GM19397 (cell line): ENCODE data around the gene P4HA2.

ENCODE experiments used
- ATAC-seq: cut with Tn5 transposase; IDR thresholded peaks from one replicate; pipeline ENCODE4 v1.9.1; 2021; ENCODE audit warnings: mild to moderate bottlenecking, moderate library complexity; ENCODE audit not compliant: unreplicated experiment

Gene P4HA2

DNA sequence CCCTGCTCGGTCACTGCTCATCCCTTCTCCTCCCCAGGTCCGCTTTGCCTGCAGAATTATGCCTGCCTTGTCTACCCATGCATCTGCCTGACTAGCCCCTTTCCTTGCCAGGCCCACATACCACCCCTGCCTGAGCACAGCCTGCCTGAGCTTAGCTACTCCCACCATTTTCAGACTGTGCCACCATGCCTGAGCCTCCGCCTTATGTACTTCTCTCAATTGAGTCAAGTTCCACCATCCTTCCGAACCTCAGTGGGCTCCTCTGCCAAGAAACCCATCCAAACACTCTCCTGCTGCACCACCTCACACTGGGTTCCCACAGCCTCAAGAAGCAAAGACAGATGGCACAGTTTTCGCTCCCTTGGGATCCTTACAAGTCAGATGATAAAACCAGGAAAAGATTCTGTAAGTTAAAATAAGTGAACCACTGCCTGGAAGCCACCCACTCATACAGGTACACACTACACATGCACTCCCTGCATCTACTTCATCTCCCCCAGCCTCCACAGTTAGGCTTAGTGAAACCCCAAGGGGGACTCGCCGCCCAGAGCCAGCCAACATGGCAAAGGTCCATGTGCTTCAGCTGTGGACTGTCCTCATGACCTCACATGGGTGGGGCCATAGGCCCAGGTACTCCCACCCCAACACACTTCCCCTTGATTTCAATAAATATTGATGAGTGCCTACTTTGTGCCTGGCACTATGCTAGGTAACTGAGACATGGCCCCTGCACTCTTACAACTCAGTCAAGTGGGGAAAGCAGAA, 23.1 kb downstream of the P4HA2 start:
- no peak for ATAC-seq

DNA sequence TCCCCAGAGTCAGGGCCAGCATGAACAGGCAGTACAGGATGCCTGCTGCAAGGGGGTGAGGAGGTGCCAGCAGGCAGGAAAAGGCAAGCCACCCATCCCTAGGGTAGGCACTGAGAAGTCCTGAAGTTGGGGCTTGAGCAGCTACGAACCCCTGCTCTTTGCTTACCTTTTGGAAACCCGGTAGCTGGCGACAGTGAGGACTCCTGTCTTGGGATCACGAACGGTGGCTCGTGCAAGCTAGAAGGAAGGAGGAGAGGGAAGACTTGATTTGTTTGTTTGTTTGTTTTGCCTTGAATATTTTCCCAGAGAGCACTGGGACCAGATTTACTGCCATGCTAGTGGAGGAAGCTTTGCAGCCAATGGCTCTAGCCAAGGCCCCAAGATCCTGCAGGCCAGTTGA, 23.7 kb downstream of the P4HA2 start:
- ATAC-seq: no peak

DNA sequence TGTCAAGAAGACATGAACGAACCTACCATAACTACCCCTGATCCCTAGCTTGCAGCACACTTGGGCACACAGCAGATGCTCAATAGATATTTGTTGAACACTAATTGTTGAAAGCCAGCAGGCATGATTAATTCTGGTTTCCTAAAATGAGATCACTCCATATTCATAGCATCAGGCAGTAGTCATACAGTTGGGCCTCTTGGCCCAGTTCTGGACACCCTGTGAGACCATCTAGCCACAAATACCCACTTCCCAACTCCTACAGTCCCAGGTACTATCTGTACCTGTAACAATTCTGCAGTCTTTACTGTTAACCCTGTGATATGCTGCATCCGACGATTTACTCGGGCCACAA, 24.2 kb downstream of the P4HA2 start:
- no peak for ATAC-seq

DNA sequence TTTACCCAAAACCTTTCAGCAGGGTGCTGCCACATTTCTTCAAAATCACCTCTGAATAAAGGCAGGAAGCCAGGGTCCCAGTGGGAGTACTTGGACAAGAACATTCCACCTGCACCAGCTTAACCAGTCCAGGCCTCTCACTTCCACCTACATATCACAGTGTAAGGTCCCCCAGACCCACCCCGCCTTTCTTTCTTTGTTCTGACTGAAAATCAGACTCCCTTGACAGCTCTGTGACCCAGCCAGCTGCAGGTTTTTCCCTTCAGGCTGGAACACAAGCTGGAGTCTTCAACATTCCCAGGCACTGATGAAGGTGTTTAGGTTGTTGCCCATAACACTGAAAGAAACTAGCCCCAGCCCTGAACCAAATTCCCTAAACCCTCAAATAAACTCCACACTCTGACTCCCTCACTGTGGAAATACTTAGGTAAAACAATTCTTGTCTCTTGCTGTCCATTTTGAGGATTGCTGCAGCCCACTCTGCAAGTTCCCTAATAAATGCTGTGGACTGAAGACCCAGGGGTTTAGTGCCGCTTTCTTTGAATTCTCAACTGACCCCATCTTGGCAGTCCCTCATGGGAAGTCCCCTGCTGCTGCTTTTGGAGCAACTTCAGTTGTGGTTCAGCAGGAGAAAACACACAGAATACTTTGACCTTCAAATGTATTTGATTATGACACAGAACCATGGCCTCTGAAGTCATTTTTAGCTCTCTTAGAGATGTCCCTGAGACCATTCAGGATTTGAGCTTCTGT, 24.8 kb downstream of the P4HA2 start:
- no peak for ATAC-seq

DNA sequence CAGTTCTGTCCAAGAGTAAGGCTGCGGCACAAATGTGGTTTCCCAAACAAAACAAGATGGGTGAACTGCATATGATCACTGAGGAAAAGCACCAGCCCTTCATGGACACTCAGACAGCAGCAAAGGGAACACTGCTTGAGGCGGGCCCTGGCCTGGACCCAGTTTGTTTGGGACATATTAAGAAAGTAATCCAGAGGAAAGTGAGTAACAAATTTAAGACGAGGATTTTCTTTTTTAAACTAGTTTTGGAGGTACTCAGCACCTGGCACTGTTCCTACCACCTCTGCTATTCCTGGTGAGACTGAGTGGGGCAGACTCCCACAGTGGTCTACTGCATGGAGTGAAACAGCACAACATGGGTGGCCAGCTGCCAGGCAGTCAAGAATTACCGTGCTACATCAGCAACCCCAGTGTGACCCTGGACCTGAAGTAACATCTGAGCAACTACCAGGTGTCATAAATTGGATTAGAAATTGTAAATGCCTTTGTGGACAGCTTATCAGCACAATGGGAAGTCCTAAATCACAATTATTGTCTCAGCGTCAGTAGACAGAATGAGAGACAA, 28.5 kb downstream of the P4HA2 start:
- no peak for ATAC-seq

DNA sequence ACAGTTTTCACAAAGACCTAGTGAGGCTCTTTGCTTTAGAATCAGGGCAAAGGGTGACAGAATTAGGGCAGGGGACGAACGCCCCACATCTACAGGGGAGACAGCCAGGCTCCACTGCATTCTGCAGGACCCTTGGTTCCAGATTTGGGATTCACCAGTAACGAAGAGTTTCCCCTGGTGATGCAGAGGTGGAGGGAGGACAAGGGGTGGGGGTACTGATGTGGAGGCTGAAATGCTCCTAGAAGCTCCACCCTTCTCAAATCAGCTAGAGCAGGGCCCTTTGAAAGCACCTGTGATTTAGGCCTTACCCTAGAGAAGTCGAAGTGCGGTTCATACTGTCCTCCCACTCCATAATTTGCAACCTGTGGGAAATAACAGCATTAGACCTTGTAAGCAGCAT, 29.1 kb downstream of the P4HA2 start:
- no peak for ATAC-seq

DNA sequence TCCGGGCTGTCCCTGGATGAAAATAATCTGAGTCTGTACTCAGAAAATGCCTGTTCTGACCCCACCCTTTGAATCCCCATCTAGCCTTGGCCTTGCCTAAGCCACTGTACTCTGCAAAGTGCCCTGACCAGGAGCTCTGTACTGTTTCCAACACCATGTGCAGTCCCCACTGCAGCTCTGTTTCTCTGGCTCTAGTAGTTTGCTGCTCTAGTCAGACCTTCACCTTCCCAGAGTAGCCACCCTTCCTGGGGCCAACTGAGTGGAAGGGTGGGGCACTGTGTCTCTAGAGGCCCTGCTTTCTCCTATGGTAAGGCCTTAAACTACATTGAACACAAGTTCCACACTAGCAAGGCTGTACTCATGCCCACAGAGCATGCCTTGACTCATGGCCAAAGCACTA, 31.9 kb downstream of the P4HA2 start:
- no peak for ATAC-seq

DNA sequence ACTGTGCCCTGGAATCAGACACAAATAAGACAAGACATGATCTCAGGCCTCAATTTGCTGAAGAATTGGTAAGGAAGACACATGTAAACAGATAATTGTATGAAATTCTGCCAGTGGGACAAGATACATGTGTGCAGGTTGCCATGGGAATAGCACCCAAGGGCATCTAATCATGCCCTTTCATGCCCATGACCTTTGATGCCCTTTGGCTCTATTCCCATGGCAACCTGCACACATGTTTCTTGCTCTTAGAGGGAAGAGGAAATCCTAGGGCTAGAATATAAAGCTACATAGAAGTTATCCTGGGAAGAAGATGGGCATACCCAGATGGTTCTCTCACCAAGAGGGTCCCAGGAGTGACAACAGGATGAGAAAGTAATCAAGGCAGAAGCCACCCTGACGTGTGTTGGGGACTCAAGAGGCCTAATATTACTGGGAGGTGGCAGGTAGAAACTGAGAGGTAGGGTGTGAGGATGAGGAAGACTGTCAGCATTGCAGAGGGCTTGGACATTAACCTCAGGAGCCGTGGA, 34.4 kb downstream of the P4HA2 start:
- ATAC-seq: no peak

DNA sequence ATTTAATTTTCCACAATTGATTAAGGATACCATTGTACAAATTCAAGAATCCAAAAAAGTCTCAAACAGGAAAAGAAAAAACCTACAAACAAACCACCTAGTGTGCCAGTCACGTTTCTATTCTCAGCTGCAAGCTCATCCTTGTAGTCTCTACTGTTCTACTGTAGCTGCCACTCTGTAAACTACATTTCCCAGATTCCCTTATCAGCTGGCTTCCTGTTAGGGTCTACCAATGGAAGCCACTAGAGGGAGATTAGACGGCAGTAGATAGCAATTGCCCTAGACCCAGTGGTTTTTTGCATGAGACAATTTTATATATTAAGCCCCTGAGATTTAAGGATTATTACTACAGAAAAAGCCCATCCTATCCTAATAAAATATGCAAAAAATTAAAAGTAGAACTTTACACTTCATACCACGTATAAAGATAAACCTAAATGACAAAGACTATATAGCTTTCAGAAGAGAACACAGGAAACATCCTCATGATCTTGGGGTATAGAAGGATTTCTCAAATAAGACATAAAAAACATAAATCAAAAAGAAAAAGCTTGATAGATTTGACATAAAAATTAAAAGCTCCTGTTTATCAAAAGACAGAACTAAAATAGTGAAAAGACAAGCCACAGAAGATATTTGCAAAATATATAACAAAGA, 37.4 kb downstream of the P4HA2 start:
- ATAC-seq: no peak

DNA sequence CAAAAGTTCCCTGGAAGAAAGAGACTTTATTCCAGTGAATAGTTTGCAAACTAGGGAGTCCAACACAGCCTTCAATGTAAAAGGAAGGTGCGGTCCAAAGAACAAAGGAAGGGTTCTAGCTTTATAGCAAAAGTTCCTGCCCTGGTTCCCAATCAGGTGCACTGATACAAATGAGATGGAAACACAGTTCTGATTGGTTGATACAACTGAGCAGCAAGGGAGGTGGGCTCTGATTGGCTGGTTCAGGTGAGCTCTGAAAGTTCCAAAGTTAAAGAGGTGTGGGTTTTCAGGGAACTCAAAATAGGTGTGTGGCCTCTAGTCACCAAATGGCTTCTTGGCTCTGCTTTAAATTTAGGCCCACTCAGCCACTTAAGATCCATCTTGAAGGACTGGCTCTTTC, 43.1 kb downstream of the P4HA2 start:
- ATAC-seq: no peak

DNA sequence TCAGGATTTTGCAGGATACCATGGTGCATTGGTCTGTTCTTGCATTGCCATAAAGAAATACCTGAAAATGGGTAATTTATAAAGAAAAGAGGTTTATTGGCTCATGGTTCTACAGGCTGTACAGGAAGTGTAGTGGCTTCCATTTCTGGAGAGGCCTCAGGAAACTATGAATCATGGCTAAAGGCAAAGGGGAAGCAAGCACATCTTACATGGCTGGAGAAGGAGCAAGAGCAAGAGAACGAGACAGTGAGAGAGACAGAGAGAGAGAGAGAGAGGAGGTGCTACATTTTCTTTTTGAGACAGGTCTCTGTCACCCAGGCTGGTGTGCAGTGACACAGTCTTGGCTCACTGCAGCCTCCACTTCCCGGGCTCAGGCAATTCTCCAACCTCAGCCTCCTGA, 43.9 kb downstream of the P4HA2 start:
- ATAC-seq: no peak

DNA sequence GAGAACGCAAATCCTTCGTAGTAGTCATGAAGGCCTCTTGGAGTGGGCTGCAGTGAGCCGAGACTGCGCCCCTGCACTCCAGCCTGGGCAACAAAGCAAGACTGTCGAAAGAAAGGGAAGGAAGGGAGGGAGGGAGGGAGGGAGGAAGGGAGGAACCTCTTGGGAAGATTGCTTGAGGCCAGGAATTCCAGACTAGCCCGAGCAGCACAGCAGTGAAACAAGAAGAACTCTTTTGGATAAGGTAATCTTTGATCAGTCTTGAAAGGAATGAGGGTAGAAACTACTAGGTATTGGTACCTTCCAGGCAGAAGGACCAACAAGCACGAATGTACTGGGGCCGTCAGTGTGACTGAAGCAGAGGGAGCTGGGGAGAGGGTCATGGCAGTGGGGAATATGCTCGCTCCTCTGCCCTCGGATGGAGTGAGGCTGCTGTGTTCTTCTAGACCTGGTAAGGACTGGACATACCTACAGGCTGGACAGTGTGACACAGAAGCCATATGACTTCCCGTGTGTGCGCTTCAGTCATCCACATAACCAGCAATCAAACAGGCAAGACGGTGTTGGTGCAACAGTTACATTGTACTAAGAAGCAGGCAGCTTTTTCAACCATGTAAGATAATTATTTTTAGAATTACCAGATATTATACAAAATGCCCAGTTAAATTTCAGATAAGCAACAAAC, 45.2 kb downstream of the P4HA2 start:
- no peak for ATAC-seq

DNA sequence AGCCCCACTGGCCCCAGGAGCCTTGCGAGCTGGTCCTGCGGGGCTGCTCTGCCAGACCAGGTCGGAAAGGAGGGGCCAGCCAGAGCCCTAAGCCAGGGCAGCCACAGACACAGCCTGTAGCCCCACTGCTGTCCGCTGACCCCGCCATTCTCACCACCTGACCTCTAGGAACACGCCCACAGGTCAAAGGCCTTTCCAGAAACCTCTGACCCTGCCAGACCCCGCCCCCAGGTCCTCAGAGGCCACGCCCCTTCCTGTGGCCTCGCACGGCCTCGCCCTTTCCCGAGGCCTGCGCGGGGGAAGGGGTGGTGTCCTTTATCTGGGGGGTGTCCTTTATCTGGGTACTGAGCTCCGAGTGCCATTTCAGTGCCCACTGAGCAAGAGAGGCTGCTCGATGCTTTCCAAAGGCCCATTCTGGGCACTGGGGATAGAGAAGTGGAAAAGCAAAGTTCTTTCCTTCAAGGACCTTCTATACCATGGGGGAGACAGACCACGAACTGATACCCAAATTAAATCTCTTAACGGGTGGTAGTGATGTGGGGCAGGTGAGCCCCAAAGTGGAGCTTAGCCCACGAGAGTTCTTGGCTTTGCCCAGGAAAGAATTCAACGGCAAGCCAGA, 46.5 kb downstream of the P4HA2 start:
- ATAC-seq: no peak

DNA sequence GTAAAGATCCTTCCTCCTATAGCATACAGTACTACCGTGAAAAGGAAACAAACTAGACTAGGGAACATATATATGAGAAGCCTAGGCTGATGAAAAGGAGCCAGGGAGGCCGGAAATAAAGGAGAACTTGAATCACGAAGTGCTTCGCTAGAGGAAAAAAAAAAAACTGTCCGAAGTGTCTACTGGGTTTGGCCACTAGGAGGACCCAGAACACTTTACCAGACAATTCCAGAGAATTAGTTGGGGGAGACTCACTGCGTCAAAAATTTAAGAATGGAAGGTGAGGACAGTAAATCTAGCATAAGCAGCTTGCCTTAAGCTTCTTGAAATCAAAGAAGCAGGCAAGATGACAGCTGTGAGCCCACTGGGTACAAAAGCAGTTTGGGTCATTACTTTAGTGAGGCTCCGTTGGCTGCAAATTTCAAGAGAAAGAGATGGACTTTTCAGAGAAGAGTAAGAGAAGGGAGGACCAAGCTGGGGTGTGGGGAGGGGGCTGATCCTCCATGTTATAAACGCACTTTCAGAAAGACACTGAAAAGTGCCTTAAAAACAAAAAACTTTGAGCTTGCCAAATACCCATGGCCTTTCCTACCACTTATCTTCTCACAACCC, 47.4 kb downstream of the P4HA2 start:
- ATAC-seq: no peak

DNA sequence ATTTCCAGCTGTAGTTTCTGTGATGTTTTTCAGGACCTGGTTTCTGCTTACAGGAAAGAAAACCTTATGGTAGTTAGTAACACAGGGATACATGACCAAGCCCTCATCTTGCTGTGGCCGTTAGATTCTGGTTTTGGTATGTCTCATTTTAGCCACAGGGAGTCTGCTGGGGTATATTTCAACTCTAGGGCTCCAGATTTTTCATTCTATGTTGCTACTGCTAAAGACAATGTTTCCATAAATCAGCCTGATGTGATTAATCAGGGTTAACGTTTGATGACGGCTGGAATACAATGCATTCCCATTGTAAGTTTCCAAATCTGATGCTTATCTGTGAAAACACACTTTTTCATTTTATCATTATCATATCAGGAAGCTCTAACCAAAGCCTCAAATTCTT, 48.2 kb downstream of the P4HA2 start:
- no peak for ATAC-seq

DNA sequence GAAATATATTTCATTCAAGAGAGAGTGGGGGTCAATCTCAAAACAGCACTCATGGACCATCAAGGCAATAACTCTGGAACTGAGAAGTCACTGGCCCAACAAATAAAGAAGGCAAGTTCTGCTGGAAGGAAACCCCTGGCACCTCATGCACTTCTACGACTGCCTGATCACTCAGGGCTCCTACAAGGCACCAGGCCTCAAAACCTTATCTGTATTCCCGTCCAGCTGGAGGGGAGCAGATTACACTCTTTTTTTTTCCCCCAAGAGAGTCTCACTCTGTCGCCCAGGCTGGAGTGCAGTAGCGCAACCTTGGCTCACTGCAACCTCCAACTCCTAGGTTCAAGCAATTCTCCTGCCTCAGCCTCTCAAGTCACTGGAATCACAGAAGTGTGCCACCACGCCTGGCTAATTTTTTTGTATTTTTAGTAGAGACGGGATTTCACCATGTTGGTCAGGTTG, 49.9 kb downstream of the P4HA2 start:
- ATAC-seq: no peak

DNA sequence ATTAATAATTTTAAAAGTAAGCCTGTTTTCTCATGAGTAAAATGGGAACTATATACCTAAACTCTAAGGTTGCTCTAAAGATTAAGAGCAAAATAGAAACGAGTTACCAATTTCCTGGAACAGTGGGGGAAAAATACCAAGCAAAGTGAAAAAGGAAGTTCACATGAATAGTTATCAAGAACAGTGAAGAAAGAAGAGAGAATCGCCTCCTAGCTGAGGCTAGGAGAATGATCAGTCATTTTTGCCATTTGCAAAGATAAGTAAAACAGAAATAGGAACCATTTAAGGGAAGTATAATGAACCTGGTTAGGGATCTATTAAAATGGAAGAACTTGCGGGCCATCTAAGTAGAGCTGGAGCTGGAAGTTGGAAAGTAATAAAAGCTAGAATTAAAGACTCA, 50.7 kb downstream of the P4HA2 start:
- no peak for ATAC-seq

DNA sequence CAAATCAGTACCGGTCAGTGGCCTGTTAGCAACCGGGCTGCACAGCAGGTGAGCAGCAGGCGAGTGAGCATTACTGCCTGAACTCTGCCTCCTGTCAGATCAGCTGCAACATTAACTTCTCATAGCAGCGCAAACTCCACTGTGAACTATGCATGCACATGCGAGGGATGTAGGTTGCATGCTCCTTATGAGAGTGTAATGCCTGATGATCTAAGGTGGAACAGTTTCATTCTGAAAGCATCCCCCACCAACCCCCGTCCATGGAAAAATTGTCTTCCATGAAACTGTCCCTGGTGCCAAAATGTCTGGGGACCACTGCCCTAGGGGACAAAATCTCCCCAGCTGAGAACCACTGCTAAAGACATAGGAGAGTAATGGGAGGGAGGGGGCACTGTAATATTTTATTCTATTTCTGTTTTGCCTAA, 51.1 kb downstream of the P4HA2 start:
- ATAC-seq: no peak

DNA sequence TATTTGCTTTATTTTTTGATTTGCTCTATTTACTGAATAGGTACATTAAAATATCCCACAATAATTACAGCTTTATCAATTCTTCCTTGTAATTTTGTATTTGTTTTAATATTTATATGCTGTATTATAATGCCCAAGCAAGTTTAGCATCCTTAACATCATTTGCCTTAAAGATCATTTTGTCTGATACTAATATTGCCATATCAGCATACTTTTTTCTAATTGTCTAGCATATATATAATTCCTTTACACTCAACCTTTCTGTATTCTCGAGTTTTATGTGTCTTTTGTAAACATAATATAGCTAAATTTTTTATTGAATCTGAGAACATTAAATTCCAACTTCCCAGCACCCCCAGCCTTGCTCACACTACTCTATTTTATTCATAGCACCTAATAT, 64.7 kb downstream of the P4HA2 start:
- no peak for ATAC-seq
